K562 (cell line): ENCODE data around the gene CLIP2. TPM values are rescaled to one million over a fixed set of nuclear protein-coding genes. Genes with fewer than 3 reads are reported as not detected.
A peak's percentile ranks its signal among the peaks of the same experiment; 100 is the strongest.

Experiments
- ATAC-seq: fragments of 200-7000 bp; cut with Tn5 transposase; 3 replicates; pipeline ENCODE4 v1.9.1; 2020; ENCODE audit warnings: moderate library complexity
- BruUV-seq: library from RNA; stranded (reverse); fragments of 400-500 nt; replicated peaks from 2 replicates; lab custom pipeline; 2021; lab: Mats Ljungman, UMichigan
- CTCF ChIA-PET: fragments of 300-600 bp; formaldehyde crosslinking; extraction: SDS; loops from one replicate; lab custom pipeline; 2021; ENCODE audit warnings: low intra/inter-chr PET ratio; lab: Yijun Ruan, JAX
- POLR2A ChIA-PET: fragments of 300-600, 350-650 bp; sonication (Branson Sonifier 250); formaldehyde crosslinking; extraction: SDS; loops from one replicate; lab custom pipeline; 2021; ENCODE audit warnings: antibody characterized with exemption, inconsistent platforms; lab: Yijun Ruan, JAX
- DNase-seq, 4 experiments: peaks; one replicate each; pipeline versions ENCODE4 v3.0.0 to v3.0.0-alpha.2; 2011 to 2018; ENCODE audit warnings: low spot score in 3 of 4, mixed read lengths in 3 of 4; ENCODE audit errors: extremely low read depth in 1 of 4
- FAIRE-seq: peaks from 2 replicates; lab custom pipeline; 2011; peaks lifted over from hg19 to GRCh38; lab: Jason Lieb, UNC
- H2AFZ ChIP-seq: 2 replicates; pipeline ENCODE4 v1.6.0; 2011; ENCODE audit warnings: low read depth, low read length, control low read depth, inconsistent platforms
- H3K27ac ChIP-seq: fragments of 200-600 bp; 3 replicates; pipeline ENCODE4 v1.8.0; 2011; ENCODE audit warnings: low read depth, mild to moderate bottlenecking, control low read depth, inconsistent platforms, low read length, moderate library complexity, mixed read lengths; ENCODE audit errors: extremely low read depth
- H3K27me3 ChIP-seq, 2 experiments: fragments of 300-600 bp in 1 of 2; 2 replicates in 1 of 2; 3 replicates in 1 of 2; pipeline versions ENCODE4 v1.6.0 to v1.8.0; 2011; ENCODE audit warnings: inconsistent platforms in 2 of 2, low read length in 2 of 2, mild to moderate bottlenecking in 1 of 2, mixed read lengths in 1 of 2, moderate library complexity in 1 of 2; ENCODE audit not compliant: control insufficient read depth in 2 of 2, insufficient read depth in 2 of 2
- H3K36me3 ChIP-seq: fragments of 300-600 bp; 3 replicates; pipeline ENCODE4 v1.8.0; 2011; ENCODE audit warnings: mild to moderate bottlenecking, low read length, inconsistent platforms; ENCODE audit not compliant: control insufficient read depth, insufficient read depth
- H3K4me1 ChIP-seq, 2 experiments: fragments of 200-600 bp in 1 of 2; replicated peaks in 1 of 2; 2 replicates in 1 of 2; 3 replicates in 1 of 2; pipeline versions ENCODE4 v1.5.1 to v1.8.0; 2011; ENCODE audit warnings: inconsistent platforms in 2 of 2, low read length in 2 of 2, mild to moderate bottlenecking in 1 of 2, mixed read lengths in 1 of 2, moderate library complexity in 1 of 2; ENCODE audit not compliant: control insufficient read depth in 2 of 2, insufficient read depth in 2 of 2
- H3K4me2 ChIP-seq: 2 replicates; pipeline ENCODE4 v1.6.1; 2011; ENCODE audit warnings: low read length, control low read depth, inconsistent platforms, mixed read lengths; ENCODE audit not compliant: insufficient read depth
- H3K4me3 ChIP-seq: fragments of 200-600 bp; sonication (generic), shearing (Covaris generic); 2 replicates; pipeline ENCODE4 v1.5.1; 2016; ENCODE audit warnings: control low read depth, inconsistent platforms
- H3K79me2 ChIP-seq: fragments of 200-600 bp; 3 replicates; pipeline ENCODE4 v1.8.0; 2011; ENCODE audit warnings: low read length, inconsistent platforms; ENCODE audit not compliant: control insufficient read depth, insufficient read depth
- H3K9ac ChIP-seq, 2 experiments: 2 replicates each; pipeline versions ENCODE4 v1.6.0 to v1.6.1; 2011; ENCODE audit warnings: low read depth in 2 of 2, low read length in 2 of 2, control low read depth in 1 of 2, inconsistent platforms in 1 of 2, mild to moderate bottlenecking in 1 of 2, mixed read lengths in 1 of 2; ENCODE audit not compliant: insufficient read depth in 1 of 2
- H3K9me1 ChIP-seq: one replicate; pipeline ENCODE4 v1.6.0; 2011; ENCODE audit warnings: inconsistent platforms, mild to moderate bottlenecking, low read length, moderate library complexity; ENCODE audit not compliant: control insufficient read depth, insufficient read depth
- H3K9me3 ChIP-seq: replicated peaks from 2 replicates; pipeline ENCODE4 v1.5.1; 2011; ENCODE audit warnings: low read depth, low read length, inconsistent platforms; ENCODE audit not compliant: control insufficient read depth, insufficient read depth
- H4K20me1 ChIP-seq: replicated peaks from 2 replicates; pipeline ENCODE4 v1.6.1; 2011; ENCODE audit warnings: low read length, inconsistent platforms, mixed read lengths; ENCODE audit not compliant: control insufficient read depth, insufficient read depth
- BCLAF1 ChIP-seq, 2 experiments: fragments of 450-650 bp in 1 of 2; IDR thresholded peaks; 2 replicates each; pipeline ENCODE4 v1.6.1; 2011 to 2017; ENCODE audit warnings: low read depth in 2 of 2, antibody characterized with exemption in 1 of 2, borderline replicate concordance in 1 of 2, low read length in 1 of 2, mild to moderate bottlenecking in 1 of 2, mixed read lengths in 1 of 2; ENCODE audit not compliant: control insufficient read depth in 1 of 2
- GTF2A2 ChIP-seq: IDR thresholded peaks from 2 replicates; pipeline ENCODE4 v1.6.1; 2016; ENCODE audit warnings: mild to moderate bottlenecking, missing genetic modification characterization, missing compliant biosample characterization
- JUNB ChIP-seq: fragments of 450-650 bp; formaldehyde crosslinking; conservative IDR thresholded peaks from 2 replicates; pipeline ENCODE4 v1.4.0; 2020; ENCODE audit warnings: mild to moderate bottlenecking
- KLF10 ChIP-seq: fragments of 250-450 bp; sonication (Bioruptor Pico); IDR thresholded peaks from 2 replicates; pipeline ENCODE4 v1.6.1; 2021; ENCODE audit warnings: matching md5 sums
- NR1H2 ChIP-seq: sonication (generic); formaldehyde crosslinking; IDR thresholded peaks from 2 replicates; pipeline ENCODE4 v1.4.0; 2020; ENCODE audit warnings: mild to moderate bottlenecking, missing genetic modification reagents
- RAD51 ChIP-seq: fragments of 450-650 bp; IDR thresholded peaks from 2 replicates; pipeline ENCODE4 v1.7.1; 2016; ENCODE audit warnings: low read depth, mild to moderate bottlenecking, borderline replicate concordance
- ZNF24 ChIP-seq: fragments of 450-650 bp; IDR thresholded peaks from 2 replicates; pipeline ENCODE4 v1.6.1; 2016
- ZNF445 ChIP-seq: fragments of 250-450 bp; sonication (Bioruptor Pico); IDR thresholded peaks from 2 replicates; pipeline ENCODE4 v1.4.0; 2020; ENCODE audit warnings: low read depth, mild to moderate bottlenecking, moderate library complexity
- ZNF740 ChIP-seq, 3 experiments: fragments of 200-800 bp in 1 of 3; sonication (Bioruptor generic) in 1 of 3; sonication (generic) in 1 of 3; formaldehyde crosslinking in 1 of 3; IDR thresholded peaks; 2 replicates each; pipeline versions ENCODE4 v1.6.1 to v1.8.0; 2016 to 2022; ENCODE audit warnings: mild to moderate bottlenecking in 2 of 3, missing compliant biosample characterization in 2 of 3, missing genetic modification characterization in 2 of 3, missing genetic modification reagents in 1 of 3
- WGBS: fragments of 100-300 bp; shearing (Covaris generic); methylation state at CpG from one replicate; pipeline ENCODE4 v1.1.6; 2016; ENCODE audit warnings: low coverage, mixed read lengths; ENCODE audit not compliant: insufficient coverage; ENCODE audit errors: missing lambda C conversion rate; 5-methylcytosine and 5-hydroxymethylcytosine counted together
- in situ Hi-C: fragments of 300-500 bp; cut with MboI; formaldehyde crosslinking; loops from 4 replicates; pipeline ENCODE4 v1.15.0; 2018; ENCODE audit warnings: inconsistent platforms, mixed read lengths
- intact Hi-C: fragments of 100-400 bp; cut with micrococcal nuclease; formaldehyde crosslinking; loops from 2 replicates; pipeline ENCODE4 v1.14.2; 2022
- polyA plus RNA-seq, 8 experiments: library from polyadenylated mRNA; depleted of rRNA in 4 of 8; stranded (reverse) in 5 of 8; unstranded in 3 of 8; fragments of >200 nt; fragmentation: Nextera tagmentation in 2 of 8; fragmentation: Illumina TruSeq in 1 of 8; extraction: Ambion mirVana in 2 of 8; extraction: Trizol in 1 of 8; gene quantifications; 2 replicates each; pipeline versions ENCODE4 v1.2.1 to v1.2.3, GENCODE V29; 2011 to 2014; ENCODE audit warnings: inconsistent platforms in 1 of 8, missing spikeins in 1 of 8
- total RNA-seq, 7 experiments: library from RNA; depleted of rRNA in 6 of 7; stranded (reverse); fragments of >200 nt in 6 of 7; fragmentation: Illumina TruSeq in 2 of 7; extraction: Trizol in 2 of 7; gene quantifications; 2 replicates each; pipeline versions ENCODE4 v1.2.1 to v1.2.3, GENCODE V29; 2011 to 2021; ENCODE audit warnings: low replicate concordance in 1 of 7

Gene CLIP2
- total and polyA plus RNA-seq, 9 of the 15 experiments (the other 6 are each of a cell fraction or from before 2014, with no cell fraction given), result 0.07 to 5.4 (median 2.1) TPM

- no TSS peak for BruUV-seq
- H3K79me2 ChIP-seq, result no peaks in the 10 kb centered on the region
- POLR2A ChIA-PET, result interaction anchor here (0.7 kb wide), 1 partner anchor 17 kb away, joined by 5 read pairs; no protein-coding TSS in a partner anchor
Observed at GRCh38 chr7:74293577-74293908, 4.3 kb downstream of the CLIP2 start.

More at GRCh38 chr7:74293577-74293908, 4.3 kb downstream of the CLIP2 start:
- Histone ChIP-seq H3K27ac (no peak overlapping the region), H3K4me2 (no peak overlapping the region), H4K20me1 (no peaks in the 10 kb centered on the region; the same call in 1 of the 2 replicates), H3K27me3 (peaks cover 3 to 30% of the 10 kb centered on the region in 2 experiments; a peak in 3 of 5 replicates), H2AFZ (no peak overlapping the region), H3K4me1 (peaks cover 13 to 33% of the 10 kb centered on the region in 2 experiments; a peak in 4 of 5 replicates), H3K9ac (no peak overlapping the region), H3K4me3 (no peak overlapping the region), H3K9me1 (no peaks in the 10 kb centered on the region), H3K9me3 (no peaks in the 10 kb centered on the region), H3K36me3 (no peaks in the 10 kb centered on the region)
- TF ChIP-seq BCLAF1 (IDR thresholded peaks at IDR 0.05; ENCODE audit: borderline replicate concordance in 1 of 2, control insufficient read depth in 1 of 2, low read depth in 2 of 2, low read length in 1 of 2) (no peak), KLF10 (CRISPR knock-in tag) (no peak), ZNF740 (CRISPR knock-in tag; IDR thresholded peaks at IDR 0.05) (0 out of 2 replicates have a peak, but pooled peaks have one; percentile 2), ZNF740 (tag; IDR thresholded peaks at IDR 0.05) (no peak; a peak in 1 of 4 replicates), JUNB (no peak), ZNF445 (no peak), GTF2A2 (tag) (no peak), ZNF24 (no peak), NR1H2 (CRISPR knock-in tag) (no peak), RAD51 (peak; percentile 79)
- 27% methylated on average over 4 of the region's 4 CpGs for WGBS
- no peak for FAIRE-seq
- intact Hi-C loops (loop anchor here (5.0 kb wide), 1 partner anchor 99 kb away; no protein-coding TSS in a partner anchor), in situ Hi-C loops (no loop called here)
- no peak for ATAC-seq
- no peak for DNase-seq
- CTCF ChIA-PET, result no interaction called here
